SIG-M5 (cell line): Measurements from ENCODE around the gene SRP68.

Experiments used
- DNase-seq: peaks from one replicate; lab custom pipeline; 2025; lab: John Stamatoyannopoulos, UW

SRP68 gene

GRCh38 chr17:76072148-76072858 lies at the start of gene SRP68:
Gene SRP68 (minus strand): TSS chr17:76072517. CDS start chr17:76072491, 26 bp downstream.
- peak; percentile 23 for DNase-seq

- no peak for DNase-seq
Measured at GRCh38 chr17:76121932-76122430, 49.7 kb upstream of the SRP68 start.

GRCh38 chr17:76120658-76121008 lies 48.3 kb upstream of the SRP68 start:
- no peak for DNase-seq

GRCh38 chr17:76119409-76120371 lies 47.4 kb upstream of the SRP68 start:
- no peak for DNase-seq

GRCh38 chr17:76115138-76115754 lies 42.9 kb upstream of the SRP68 start:
- no peak for DNase-seq

- no peak for DNase-seq
Measured at GRCh38 chr17:76111956-76112355, 39.6 kb upstream of the SRP68 start.

GRCh38 chr17:76107509-76107908 lies 35.2 kb upstream of the SRP68 start:
- DNase-seq, result no peak

- no peak for DNase-seq
Measured at GRCh38 chr17:76106703-76107102, 34.4 kb upstream of the SRP68 start.

GRCh38 chr17:76104896-76105231 lies 32.5 kb upstream of the SRP68 start:
- DNase-seq, result no peak

- no peak for DNase-seq
Measured at GRCh38 chr17:76104140-76104895, 32.0 kb upstream of the SRP68 start.

- DNase-seq, result peak; percentile 50
Measured at GRCh38 chr17:76103274-76104139, 31.2 kb upstream of the SRP68 start, which contains the start of gene EXOC7. Gene EXOC7 (minus strand): TSS chr17:76103787. CDS start chr17:76103692, 95 bp downstream.

- no peak for DNase-seq
Measured at GRCh38 chr17:76102944-76103273, 30.6 kb upstream of the SRP68 start.

GRCh38 chr17:76097716-76098295 lies 25.5 kb upstream of the SRP68 start:
- DNase-seq, result no peak

GRCh38 chr17:76095943-76096342 lies 23.6 kb upstream of the SRP68 start:
- no peak for DNase-seq

GRCh38 chr17:76094046-76094445 lies 21.7 kb upstream of the SRP68 start:
- no peak for DNase-seq

- no peak for DNase-seq
Measured at GRCh38 chr17:76092526-76093413, 20.5 kb upstream of the SRP68 start.

- no peak for DNase-seq
Measured at GRCh38 chr17:76091526-76092286, 19.4 kb upstream of the SRP68 start.

GRCh38 chr17:76090517-76091129 lies 18.3 kb upstream of the SRP68 start:
- no peak for DNase-seq
